PC-3 (cell line): ENCODE results near the gene AUTS2. TPM values are rescaled to one million over a fixed set of nuclear protein-coding genes. Genes with fewer than 3 reads are reported as not detected.

ENCODE experiments used
- ATAC-seq: fragments of 200-7000 bp; cut with Tn5 transposase; 2 replicates; pipeline ENCODE4 v1.9.1; 2020; ENCODE audit warnings: mild to moderate bottlenecking, moderate library complexity
- BruUV-seq: library from RNA; stranded (reverse); fragments of 400-500 nt; replicated peaks from 2 replicates; lab custom pipeline; 2021; lab: Mats Ljungman, UMichigan
- CTCF ChIA-PET: fragments of 300-600 bp; sonication (Branson Sonifier 250); formaldehyde crosslinking; loops from one replicate; lab custom pipeline; 2022; ENCODE audit warnings: antibody characterized with exemption; lab: Charles Lee
- POLR2A ChIA-PET: fragments of 300-600 bp; sonication (Branson Sonifier 250); formaldehyde crosslinking; loops from one replicate; lab custom pipeline; 2022; ENCODE audit warnings: antibody characterized with exemption; ENCODE audit not compliant: unreplicated experiment; lab: Charles Lee
- DNase-seq: peaks from one replicate; pipeline ENCODE4 v3.0.0-alpha.2; 2015
- H2AFZ ChIP-seq: fragments of 300-600 bp; sonication (generic); 2 replicates; pipeline ENCODE4 v1.6.0; 2016; ENCODE audit warnings: antibody characterized with exemption, low read length
- H3F3A ChIP-seq: fragments of 300-600 bp; sonication (generic); one replicate; pipeline ENCODE4 v1.6.0; 2017; ENCODE audit warnings: antibody characterized with exemption, low read length, control low read depth, mild to moderate bottlenecking; ENCODE audit not compliant: unreplicated experiment
- H3K27ac ChIP-seq: fragments of 300-600 bp; sonication (generic); 2 replicates; pipeline ENCODE4 v1.5.1; 2016; ENCODE audit warnings: mild to moderate bottlenecking, low read length
- H3K27me3 ChIP-seq: fragments of 300-600 bp; sonication (generic); 2 replicates; pipeline ENCODE4 v1.6.1; 2016; ENCODE audit warnings: low read length, mixed read lengths
- H3K36me3 ChIP-seq: fragments of 300-600 bp; sonication (generic); 2 replicates; pipeline ENCODE4 v1.6.1; 2016; ENCODE audit warnings: low read depth, mixed run types, low read length, mixed read lengths
- H3K4me1 ChIP-seq: fragments of 300-600 bp; sonication (generic); 2 replicates; pipeline ENCODE4 v1.5.1; 2016; ENCODE audit warnings: low read length; ENCODE audit not compliant: insufficient read depth
- H3K4me2 ChIP-seq: fragments of 300-600 bp; sonication (generic); 2 replicates; pipeline ENCODE4 v1.6.0; 2016; ENCODE audit warnings: low read length
- H3K4me3 ChIP-seq: fragments of 300-600 bp; sonication (generic); 2 replicates; pipeline ENCODE4 v1.5.1; 2016; ENCODE audit warnings: mild to moderate bottlenecking, low read length, mixed read lengths
- H3K79me2 ChIP-seq: fragments of 300-600 bp; sonication (generic); 2 replicates; pipeline ENCODE4 v1.6.1; 2017; ENCODE audit warnings: low read length, mixed read lengths
- H3K9ac ChIP-seq: fragments of 300-600 bp; sonication (generic); 2 replicates; pipeline ENCODE4 v1.6.0; 2016; ENCODE audit warnings: mild to moderate bottlenecking, low read length
- H3K9me2 ChIP-seq: fragments of 300-600 bp; sonication (generic); replicated peaks from 2 replicates; pipeline ENCODE4 v1.6.1; 2016; ENCODE audit warnings: mixed run types, low read length, mixed read lengths
- H3K9me3 ChIP-seq: fragments of 300-600 bp; sonication (generic); 2 replicates; pipeline ENCODE4 v1.6.1; 2016; ENCODE audit warnings: low read length, mixed read lengths
- H4K20me1 ChIP-seq: fragments of 300-600 bp; sonication (generic); 2 replicates; pipeline ENCODE4 v1.6.1; 2016; ENCODE audit warnings: low read length, mixed read lengths
- EZH2 ChIP-seq: fragments of 300-600 bp; sonication (generic); IDR thresholded peaks from one replicate; pipeline ENCODE4 v1.6.1; 2017; ENCODE audit warnings: antibody characterized with exemption, mild to moderate bottlenecking, low read length; ENCODE audit not compliant: unreplicated experiment
- EZH2phosphoT487 ChIP-seq: fragments of 300-600 bp; sonication (generic); IDR thresholded peaks from 2 replicates; pipeline ENCODE4 v1.6.1; 2018; ENCODE audit warnings: mild to moderate bottlenecking, antibody characterized with exemption, low read length, borderline replicate concordance
- intact Hi-C: fragments of 100-400 bp; cut with micrococcal nuclease; formaldehyde crosslinking; loops from 2 replicates; pipeline ENCODE4 v1.9.0; 2023
- total RNA-seq: library from RNA; depleted of rRNA; stranded (reverse); fragments of >200 nt; gene quantifications from 2 replicates; pipeline ENCODE4 v1.2.3, GENCODE V29; 2014
- TF ChIP-seq, protein P1 (sequence below): fragments of 300-600 bp; sonication (generic); conservative IDR thresholded peaks from 2 replicates; pipeline ENCODE4 v1.5.1; 2017; ENCODE audit warnings: antibody characterized with exemption, low read depth, mild to moderate bottlenecking, low read length

The AUTS2 gene
- total RNA-seq, 1 experiment from 2014 or later: not detected

- ATAC-seq (no peak), DNase-seq (no peak)
- CTCF ChIA-PET: no interaction called here
- Histone ChIP-seq H3K9me3 (no peaks in the 10 kb centered on the region), H3K9ac (no peak overlapping the region), H3K27me3 (no peaks in the 10 kb centered on the region), H3K4me1 (no peaks in the 10 kb centered on the region), H3K9me2 (no peaks in the 10 kb centered on the region), H3K36me3 (no peaks in the 10 kb centered on the region), H3K4me2 (no peak overlapping the region), H3K79me2 (no peaks in the 10 kb centered on the region), H4K20me1 (no peaks in the 10 kb centered on the region), H2AFZ (no peak overlapping the region), H3K4me3 (no peak overlapping the region), H3F3A (no peaks in the 10 kb centered on the region), H3K27ac (no peak overlapping the region)
- no TSS peak for BruUV-seq
- POLR2A ChIA-PET: no interaction called here
- TF ChIP-seq EZH2 (no peak), EZH2phosphoT487 (no peak)
- TF ChIP-seq, protein P1, sequence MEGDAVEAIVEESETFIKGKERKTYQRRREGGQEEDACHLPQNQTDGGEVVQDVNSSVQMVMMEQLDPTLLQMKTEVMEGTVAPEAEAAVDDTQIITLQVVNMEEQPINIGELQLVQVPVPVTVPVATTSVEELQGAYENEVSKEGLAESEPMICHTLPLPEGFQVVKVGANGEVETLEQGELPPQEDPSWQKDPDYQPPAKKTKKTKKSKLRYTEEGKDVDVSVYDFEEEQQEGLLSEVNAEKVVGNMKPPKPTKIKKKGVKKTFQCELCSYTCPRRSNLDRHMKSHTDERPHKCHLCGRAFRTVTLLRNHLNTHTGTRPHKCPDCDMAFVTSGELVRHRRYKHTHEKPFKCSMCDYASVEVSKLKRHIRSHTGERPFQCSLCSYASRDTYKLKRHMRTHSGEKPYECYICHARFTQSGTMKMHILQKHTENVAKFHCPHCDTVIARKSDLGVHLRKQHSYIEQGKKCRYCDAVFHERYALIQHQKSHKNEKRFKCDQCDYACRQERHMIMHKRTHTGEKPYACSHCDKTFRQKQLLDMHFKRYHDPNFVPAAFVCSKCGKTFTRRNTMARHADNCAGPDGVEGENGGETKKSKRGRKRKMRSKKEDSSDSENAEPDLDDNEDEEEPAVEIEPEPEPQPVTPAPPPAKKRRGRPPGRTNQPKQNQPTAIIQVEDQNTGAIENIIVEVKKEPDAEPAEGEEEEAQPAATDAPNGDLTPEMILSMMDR: no peak
- intact Hi-C loops: no loop called here
Measured at GRCh38 chr7:69817841-69818635, 219.8 kb downstream of the AUTS2 start.

GRCh38 chr7:69818636-69819332 lies 220.5 kb downstream of the AUTS2 start:
- Histone ChIP-seq H3K4me3 (no peak overlapping the region), H3K9ac (no peak overlapping the region), H3K9me2 (no peaks in the 10 kb centered on the region), H3K27ac (no peak overlapping the region), H4K20me1 (no peaks in the 10 kb centered on the region), H3F3A (no peaks in the 10 kb centered on the region), H3K9me3 (no peaks in the 10 kb centered on the region), H3K4me2 (no peak overlapping the region), H3K36me3 (no peaks in the 10 kb centered on the region), H3K4me1 (no peaks in the 10 kb centered on the region), H2AFZ (no peak overlapping the region), H3K27me3 (no peaks in the 10 kb centered on the region), H3K79me2 (no peaks in the 10 kb centered on the region)
- TF ChIP-seq EZH2: no peak
- no peak for TF ChIP-seq EZH2phosphoT487
- TF ChIP-seq, protein P1: no peak
- DNase-seq (no peak), ATAC-seq (no peak)
- CTCF ChIA-PET: no interaction called here
- POLR2A ChIA-PET: no interaction called here
- BruUV-seq: no TSS peak
- intact Hi-C loops: no loop called here

- no peaks in the 10 kb centered on the region for H3K27me3 ChIP-seq
- no peak overlapping the region for H3K27ac ChIP-seq
- ChIA-PET POLR2A (no interaction called here), CTCF (no interaction called here)
- intact Hi-C loops: no loop called here
- H2AFZ ChIP-seq: no peak overlapping the region
- TF ChIP-seq EZH2phosphoT487 (no peak), EZH2 (no peak)
- TF ChIP-seq, protein P1: no peak
- no peak overlapping the region for H3K9ac ChIP-seq
- ATAC-seq (no peak), DNase-seq (no peak)
- no peaks in the 10 kb centered on the region for H4K20me1 ChIP-seq
- H3F3A ChIP-seq: no peaks in the 10 kb centered on the region
- H3K4me1 ChIP-seq: no peaks in the 10 kb centered on the region
- no peak overlapping the region for H3K4me3 ChIP-seq
- H3K36me3 ChIP-seq: no peaks in the 10 kb centered on the region
- no peaks in the 10 kb centered on the region for H3K9me2 ChIP-seq
- BruUV-seq: no TSS peak
- no peaks in the 10 kb centered on the region for H3K9me3 ChIP-seq
- H3K4me2 ChIP-seq: no peak overlapping the region
- H3K79me2 ChIP-seq: no peaks in the 10 kb centered on the region
Measured at GRCh38 chr7:69819333-69819705, 221.0 kb downstream of the AUTS2 start.
